Activated CD8-positive, alpha-beta memory T cell treated with anti-CD3 and anti-CD28 coated beads for 1 hour (primary cell): ENCODE data around the gene CRYM.
"Not testable (repeated sequence)": the region's sequence is repeated elsewhere in the genome, so short reads cannot be mapped to it uniquely, and the experiment has no call there.

Source experiments
- DNase-seq, 2 donors: peaks; one replicate each; pipeline ENCODE4 v3.0.0-alpha.2; 2020; ENCODE audit warnings: low read depth in 1 of 2; ENCODE audit errors: extremely low read depth in 1 of 2

Gene CRYM

GRCh38 chr16:21277927-21278706 lies at the start of gene CRYM:
CRYM (minus strand) TSS chr16:21278290; CDS start chr16:21278251, 39 bp downstream.
- peak in 1 of 2 donors; percentile 5 for DNase-seq

GRCh38 chr16:21327046-21327445 lies 49.0 kb upstream of the CRYM start:
- no peak for DNase-seq

GRCh38 chr16:21326459-21326858 lies 48.4 kb upstream of the CRYM start:
- DNase-seq = no peak

GRCh38 chr16:21324267-21324666 lies 46.2 kb upstream of the CRYM start:
- no peak for DNase-seq

- not testable (repeated sequence) for DNase-seq
Measured at GRCh38 chr16:21322251-21322650, 44.2 kb upstream of the CRYM start.

GRCh38 chr16:21321736-21322135 lies 43.6 kb upstream of the CRYM start:
- no peak for DNase-seq

GRCh38 chr16:21314339-21314738 lies 36.2 kb upstream of the CRYM start:
- DNase-seq = no peak

- not testable (repeated sequence) for DNase-seq
Measured at GRCh38 chr16:21312863-21313372, 34.8 kb upstream of the CRYM start.

- not testable (repeated sequence) for DNase-seq
Measured at GRCh38 chr16:21312046-21312445, 34.0 kb upstream of the CRYM start.

- not testable (repeated sequence) for DNase-seq
Measured at GRCh38 chr16:21306712-21307111, 28.6 kb upstream of the CRYM start.

- DNase-seq = no peak
Measured at GRCh38 chr16:21302898-21303528, 24.9 kb upstream of the CRYM start.

GRCh38 chr16:21302454-21302853 lies 24.4 kb upstream of the CRYM start:
- no peak for DNase-seq

GRCh38 chr16:21301895-21302291 lies 23.8 kb upstream of the CRYM start:
- DNase-seq = no peak

- no peak for DNase-seq
Measured at GRCh38 chr16:21301168-21301894, 23.2 kb upstream of the CRYM start.

- DNase-seq = peak in 1 of 2 donors; percentile 5
Measured at GRCh38 chr16:21300309-21301167, 22.4 kb upstream of the CRYM start.

GRCh38 chr16:21289789-21290188 lies 11.7 kb upstream of the CRYM start:
- DNase-seq = not testable (repeated sequence)

GRCh38 chr16:21285314-21285713 lies 7.2 kb upstream of the CRYM start:
- DNase-seq = no peak

- DNase-seq = no peak
Measured at GRCh38 chr16:21284414-21284813, 6.3 kb upstream of the CRYM start.

- no peak for DNase-seq
Measured at GRCh38 chr16:21283521-21284289, 5.6 kb upstream of the CRYM start.
